ENCODE results near the gene THRA.

Gene THRA

GRCh38 chr17:40098846-40099618, 36.3 kb downstream of the THRA start:
- peak; percentile 97 for DNase-seq (ENCODE audit: low read depth in 1 of 2, low spot score in 1 of 2)

- DNase-seq (ENCODE audit: low read depth in 1 of 2, low spot score in 1 of 2): no peak
Observed at GRCh38 chr17:40099619-40100418, 37.1 kb downstream of the THRA start.

GRCh38 chr17:40100419-40100668, 37.6 kb downstream of the THRA start, which contains the start of gene NR1D1:
Gene NR1D1, minus strand, starts transcription at chr17:40100589. Its CDS starts 495 bp downstream, at chr17:40100094.
- no peak for DNase-seq (ENCODE audit: low read depth in 1 of 2, low spot score in 1 of 2)

GRCh38 chr17:40100669-40101366, 38.1 kb downstream of the THRA start:
- peak; percentile 72 to 90 for DNase-seq (ENCODE audit: low read depth in 1 of 2, low spot score in 1 of 2)

GRCh38 chr17:40101367-40102210, 38.8 kb downstream of the THRA start:
- no peak for DNase-seq (ENCODE audit: low read depth in 1 of 2, low spot score in 1 of 2)

GRCh38 chr17:40103071-40103661, 40.4 kb downstream of the THRA start:
- no peak for DNase-seq (ENCODE audit: low read depth in 1 of 2, low spot score in 1 of 2)

- no peak for DNase-seq (ENCODE audit: low read depth in 1 of 2, low spot score in 1 of 2)
Observed at GRCh38 chr17:40103688-40104087, 40.9 kb downstream of the THRA start.

- DNase-seq (ENCODE audit: low read depth in 1 of 2, low spot score in 1 of 2): no peak
Observed at GRCh38 chr17:40104594-40105486, 42.1 kb downstream of the THRA start.

GRCh38 chr17:40105861-40106759, 43.3 kb downstream of the THRA start:
- no peak for DNase-seq (ENCODE audit: low read depth in 1 of 2, low spot score in 1 of 2)

- no peak for DNase-seq (ENCODE audit: low read depth in 1 of 2, low spot score in 1 of 2)
Observed at GRCh38 chr17:40106760-40107521, 44.2 kb downstream of the THRA start.

- DNase-seq (ENCODE audit: low read depth in 1 of 2, low spot score in 1 of 2): no peak
Observed at GRCh38 chr17:40107522-40108174, 44.9 kb downstream of the THRA start.

GRCh38 chr17:40108970-40109824, 46.4 kb downstream of the THRA start:
- DNase-seq (ENCODE audit: low read depth in 1 of 2, low spot score in 1 of 2): no peak

GRCh38 chr17:40110026-40110845, 47.5 kb downstream of the THRA start:
- DNase-seq (ENCODE audit: low read depth in 1 of 2, low spot score in 1 of 2): no peak

GRCh38 chr17:40111221-40112128, 48.7 kb downstream of the THRA start:
- DNase-seq (ENCODE audit: low read depth in 1 of 2, low spot score in 1 of 2): peak in 1 of 2 donors; percentile 65

All from activated CD4-positive, alpha-beta T cell treated with anti-CD3 and anti-CD28 coated beads, Interleukin-2, amount 50 U/mL, for 24 hours (primary cell).